HG03521 (cell line): ENCODE results near the gene CPT1A.

Experiments
- ATAC-seq: cut with Tn5 transposase; IDR thresholded peaks from one replicate; pipeline ENCODE4 v1.9.1; 2021; ENCODE audit warnings: mild to moderate bottlenecking, moderate library complexity; ENCODE audit not compliant: unreplicated experiment

CPT1A gene

DNA sequence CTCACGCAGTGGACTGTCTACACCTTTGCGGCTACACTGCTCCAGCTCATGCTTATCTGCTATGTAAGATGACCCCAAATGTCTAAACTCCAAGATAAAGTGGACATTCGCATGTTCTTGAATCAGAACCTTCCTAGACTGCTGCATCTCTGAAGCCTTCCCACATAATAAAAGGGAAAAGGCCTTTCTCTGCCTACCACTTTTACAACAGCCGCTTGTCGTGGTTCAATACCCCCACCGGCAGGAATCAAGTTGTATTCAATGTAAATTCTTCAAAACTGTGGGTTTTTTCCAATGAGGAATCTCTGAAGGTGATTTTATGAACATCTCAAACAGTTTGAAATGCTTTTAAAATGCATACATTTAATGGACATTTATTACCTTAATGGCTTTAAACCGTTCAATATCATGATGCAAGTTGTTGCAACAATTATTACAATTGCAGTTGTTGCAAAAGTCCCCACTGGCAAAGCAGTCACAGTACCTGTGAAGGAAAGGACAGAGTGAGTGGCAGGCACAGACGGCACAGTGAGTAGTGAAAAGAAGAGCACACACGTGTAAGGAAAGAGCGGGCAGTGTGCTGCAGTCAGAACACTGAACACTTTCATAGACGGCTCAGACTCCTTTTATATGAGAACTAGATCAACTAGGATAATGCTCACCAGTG is 126.1 kb downstream of the CPT1A start:
- ATAC-seq, result no peak

- ATAC-seq, result no peak
These were observed 127.5 kb downstream of the CPT1A start for GRCh38 chr11:68714060-68714856.

- ATAC-seq, result no peak
These were observed 130.6 kb downstream of the CPT1A start for GRCh38 chr11:68711114-68711513.

- no peak for ATAC-seq
These were observed 131.3 kb downstream of the CPT1A start for GRCh38 chr11:68710409-68710808.

GRCh38 chr11:68709062-68709461 is 132.7 kb downstream of the CPT1A start:
- ATAC-seq, result no peak

GRCh38 chr11:68707527-68707926 is 134.2 kb downstream of the CPT1A start:
- no peak for ATAC-seq

GRCh38 chr11:68704887-68705286 is 136.8 kb downstream of the CPT1A start:
- no peak for ATAC-seq
